ENCODE results near the gene ZIM2. TPM values are rescaled to one million over a fixed set of nuclear protein-coding genes. Genes with fewer than 3 reads are reported as not detected.

Gene ZIM2
- total RNA-seq, 1 experiment from 2014 or later = not detected

DNA sequence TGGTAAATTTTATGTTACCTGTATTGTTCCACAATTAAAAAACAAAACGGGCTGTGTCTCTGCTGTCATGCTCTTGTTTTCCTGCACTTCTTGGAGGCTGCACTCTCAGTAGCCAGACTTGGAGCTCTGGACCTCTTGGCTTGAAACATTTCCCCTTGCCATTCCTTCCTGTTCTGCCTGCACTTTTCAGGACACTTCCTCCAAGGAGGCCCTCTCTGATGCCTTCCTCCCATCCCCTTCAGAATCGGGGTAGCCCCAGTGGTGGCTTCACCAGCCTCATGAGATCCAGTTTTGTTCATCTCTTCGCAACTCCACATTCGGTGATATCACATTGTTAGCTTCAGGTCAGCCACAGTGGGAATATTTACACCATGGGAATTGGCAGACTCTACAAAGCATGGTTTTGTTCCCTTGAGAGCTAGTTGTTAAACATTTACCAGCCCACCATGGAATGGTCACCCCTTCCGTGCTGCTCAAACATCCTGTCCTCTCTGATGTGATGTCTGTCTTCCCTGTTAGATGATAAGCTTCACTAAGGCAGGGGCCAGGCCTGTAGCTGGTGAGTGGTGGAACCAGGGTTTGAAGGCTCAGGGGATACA, 40.2 kb upstream of the ZIM2 start:
- intact Hi-C loops (cut with micrococcal nuclease; ENCODE audit: unreplicated experiment) = no loop called here
- Histone ChIP-seq H3K79me2 (ENCODE audit: low read depth) (no peaks in the 10 kb centered on the region), H3K27me3 (ENCODE audit: insufficient read depth, low read depth) (peaks cover 75% of the 10 kb centered on the region), H2AFZ (no peak overlapping the region), H3F3A (ENCODE audit: insufficient read depth, low read depth) (no peaks in the 10 kb centered on the region), H3K4me2 (no peak overlapping the region), H3K9me2 (ENCODE audit: insufficient read depth) (no peaks in the 10 kb centered on the region), H3K4me1 (replicated peaks; ENCODE audit: insufficient read depth) (no peaks in the 10 kb centered on the region), H3K4me3 (no peak overlapping the region), H3K9me3 (ENCODE audit: insufficient read depth, low read depth) (no peaks in the 10 kb centered on the region), H3K36me3 (ENCODE audit: low read depth) (no peaks in the 10 kb centered on the region), H4K20me1 (ENCODE audit: insufficient read depth) (no peaks in the 10 kb centered on the region), H3K27ac (no peak overlapping the region)
- TF ChIP-seq CTCF (conservative IDR thresholded peaks at IDR 0.05) = no peak
- TF ChIP-seq EZH2 (IDR thresholded peaks at IDR 0.05; ENCODE audit: low read depth) = no peak
- no peak for DNase-seq
- CTCF ChIA-PET = no interaction called here
- POLR2A ChIA-PET (ENCODE audit: unreplicated experiment) = no interaction called here
- BruUV-seq (replicated peaks) = no TSS peak

DNA sequence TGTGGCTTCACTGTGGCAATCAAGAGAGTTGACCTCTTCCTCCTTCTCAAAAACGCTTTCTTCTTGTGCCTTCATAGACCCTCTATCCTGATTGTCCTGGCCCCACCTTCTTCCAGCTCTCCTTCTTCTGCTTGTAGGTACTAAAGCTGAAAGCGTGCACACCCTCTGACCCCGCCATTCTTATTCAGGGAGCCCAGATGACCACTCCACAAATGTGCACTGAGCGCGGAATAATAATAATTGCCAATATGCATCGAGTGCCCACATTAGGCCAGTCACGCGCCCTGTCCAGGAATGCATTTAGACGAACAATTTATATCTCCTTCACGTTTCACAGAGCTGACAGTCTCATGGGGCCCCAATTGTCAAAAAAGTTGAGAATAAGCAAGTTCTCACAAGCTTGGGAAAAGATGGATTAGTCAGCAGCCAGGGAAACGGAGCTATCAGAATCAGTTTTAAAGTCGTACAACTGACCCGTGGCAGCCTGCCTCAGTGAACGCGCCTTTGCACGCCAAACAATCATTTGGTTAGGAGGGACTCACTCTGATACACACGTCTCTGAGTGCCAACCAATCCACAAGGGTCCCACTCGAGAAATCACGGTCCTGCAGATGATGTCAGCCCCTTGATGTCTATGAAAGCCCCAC, 36.7 kb upstream of the ZIM2 start:
- no peak overlapping the region for H2AFZ ChIP-seq

DNA sequence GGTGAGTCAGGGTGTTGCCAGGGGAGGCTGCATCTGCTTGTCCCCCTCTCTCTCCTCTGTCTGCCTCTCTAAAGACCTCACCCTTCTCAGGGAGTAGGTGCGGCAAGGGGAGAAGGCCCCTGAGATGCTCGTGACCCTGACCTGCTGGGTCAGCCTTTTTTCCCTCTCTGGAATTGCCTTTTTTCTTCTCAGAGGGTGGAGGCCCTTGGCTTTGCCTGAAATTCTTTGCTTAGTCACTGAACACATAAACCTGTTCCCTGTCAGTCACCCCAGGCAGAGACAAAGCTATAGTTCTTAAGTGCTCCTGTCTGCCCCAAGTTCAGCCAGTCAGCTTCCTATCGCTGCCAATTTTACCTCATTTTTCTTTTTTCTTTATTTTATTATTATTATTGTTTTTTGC, 35.2 kb upstream of the ZIM2 start:
- Histone ChIP-seq H3K9me3 (ENCODE audit: insufficient read depth, low read depth) (no peaks in the 10 kb centered on the region), H3K4me2 (no peak overlapping the region), H3K79me2 (ENCODE audit: low read depth) (no peaks in the 10 kb centered on the region), H4K20me1 (ENCODE audit: insufficient read depth) (no peaks in the 10 kb centered on the region), H3K27me3 (ENCODE audit: insufficient read depth, low read depth) (peaks cover 49% of the 10 kb centered on the region), H3K4me1 (replicated peaks; ENCODE audit: insufficient read depth) (no peaks in the 10 kb centered on the region), H3K4me3 (no peak overlapping the region), H3K27ac (no peak overlapping the region), H3K36me3 (ENCODE audit: low read depth) (no peaks in the 10 kb centered on the region), H3K9me2 (ENCODE audit: insufficient read depth) (no peaks in the 10 kb centered on the region), H3F3A (ENCODE audit: insufficient read depth, low read depth) (no peaks in the 10 kb centered on the region), H2AFZ (no peak overlapping the region)
- ChIA-PET POLR2A (ENCODE audit: unreplicated experiment) (no interaction called here), CTCF (no interaction called here)
- no peak for DNase-seq
- TF ChIP-seq CTCF (conservative IDR thresholded peaks at IDR 0.05) = no peak
- TF ChIP-seq EZH2 (IDR thresholded peaks at IDR 0.05; ENCODE audit: low read depth) = no peak
- no TSS peak for BruUV-seq (replicated peaks)
- intact Hi-C loops (cut with micrococcal nuclease; ENCODE audit: unreplicated experiment) = no loop called here

More for the DNA sequence above, 36.7 kb upstream of the ZIM2 start:
- Histone ChIP-seq H3K36me3 (ENCODE audit: low read depth) (no peaks in the 10 kb centered on the region), H3K4me2 (no peak overlapping the region), H3K9me3 (ENCODE audit: insufficient read depth, low read depth) (no peaks in the 10 kb centered on the region), H3K27me3 (ENCODE audit: insufficient read depth, low read depth) (peaks cover 44% of the 10 kb centered on the region), H3K27ac (no peak overlapping the region), H3K9me2 (ENCODE audit: insufficient read depth) (no peaks in the 10 kb centered on the region), H3K79me2 (ENCODE audit: low read depth) (no peaks in the 10 kb centered on the region), H3K4me1 (replicated peaks; ENCODE audit: insufficient read depth) (no peaks in the 10 kb centered on the region), H3F3A (ENCODE audit: insufficient read depth, low read depth) (no peaks in the 10 kb centered on the region), H3K4me3 (no peak overlapping the region), H4K20me1 (ENCODE audit: insufficient read depth) (no peaks in the 10 kb centered on the region)
- TF ChIP-seq CTCF (conservative IDR thresholded peaks at IDR 0.05) = no peak
- TF ChIP-seq EZH2 (IDR thresholded peaks at IDR 0.05; ENCODE audit: low read depth) = no peak
- no TSS peak for BruUV-seq (replicated peaks)
- intact Hi-C loops (cut with micrococcal nuclease; ENCODE audit: unreplicated experiment) = no loop called here
- ChIA-PET CTCF (no interaction called here), POLR2A (ENCODE audit: unreplicated experiment) (no interaction called here)
- DNase-seq = no peak

All from PC-9 (cell line).